Measurements from ENCODE around the gene MSMP. TPM values are rescaled to one million over a fixed set of nuclear protein-coding genes. Genes with fewer than 3 reads are reported as not detected.
A peak's percentile ranks its signal among the peaks of the same experiment; 100 is the strongest.

Gene MSMP
- total RNA-seq, 1 donor from 2014 or later: not detected

GRCh38 chr9:35790385-35791296 lies 36.6 kb upstream of the MSMP start:
- no peak overlapping the region for H3K4me3 ChIP-seq (ENCODE audit: low read depth, low read length)
- FAIRE-seq: peak; percentile 95
- H3K27me3 ChIP-seq (ENCODE audit: control insufficient read depth, insufficient read depth, low read length): no peaks in the 10 kb centered on the region
- TF ChIP-seq, protein P1, sequence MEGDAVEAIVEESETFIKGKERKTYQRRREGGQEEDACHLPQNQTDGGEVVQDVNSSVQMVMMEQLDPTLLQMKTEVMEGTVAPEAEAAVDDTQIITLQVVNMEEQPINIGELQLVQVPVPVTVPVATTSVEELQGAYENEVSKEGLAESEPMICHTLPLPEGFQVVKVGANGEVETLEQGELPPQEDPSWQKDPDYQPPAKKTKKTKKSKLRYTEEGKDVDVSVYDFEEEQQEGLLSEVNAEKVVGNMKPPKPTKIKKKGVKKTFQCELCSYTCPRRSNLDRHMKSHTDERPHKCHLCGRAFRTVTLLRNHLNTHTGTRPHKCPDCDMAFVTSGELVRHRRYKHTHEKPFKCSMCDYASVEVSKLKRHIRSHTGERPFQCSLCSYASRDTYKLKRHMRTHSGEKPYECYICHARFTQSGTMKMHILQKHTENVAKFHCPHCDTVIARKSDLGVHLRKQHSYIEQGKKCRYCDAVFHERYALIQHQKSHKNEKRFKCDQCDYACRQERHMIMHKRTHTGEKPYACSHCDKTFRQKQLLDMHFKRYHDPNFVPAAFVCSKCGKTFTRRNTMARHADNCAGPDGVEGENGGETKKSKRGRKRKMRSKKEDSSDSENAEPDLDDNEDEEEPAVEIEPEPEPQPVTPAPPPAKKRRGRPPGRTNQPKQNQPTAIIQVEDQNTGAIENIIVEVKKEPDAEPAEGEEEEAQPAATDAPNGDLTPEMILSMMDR (IDR thresholded peaks at IDR 0.05; ENCODE audit: insufficient read depth, low read length, severe bottlenecking): peak; percentile 83
- peak; percentile 70 for DNase-seq (ENCODE audit: low read depth)
- H3K36me3 ChIP-seq (ENCODE audit: control insufficient read depth, insufficient read depth, low read length): no peaks in the 10 kb centered on the region

DNA sequence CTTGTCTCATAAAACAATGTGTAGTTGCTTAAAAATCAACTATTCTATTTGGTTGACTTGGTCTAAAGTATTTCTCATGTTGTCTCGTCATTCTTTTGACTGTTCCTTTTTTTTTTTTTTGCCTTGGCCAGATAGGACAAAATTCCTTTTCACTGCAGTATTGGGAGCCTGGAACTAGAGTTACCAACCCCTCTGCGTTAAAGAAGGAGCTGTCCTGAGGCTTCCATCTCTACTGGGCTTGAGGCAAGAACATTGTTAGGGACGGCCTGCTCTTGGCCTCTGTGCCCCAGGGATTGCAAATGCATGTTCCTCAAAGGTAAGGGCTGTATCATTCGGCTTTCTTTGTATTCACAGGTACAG lies 35.9 kb upstream of the MSMP start:
- no peaks in the 10 kb centered on the region for H3K27me3 ChIP-seq (ENCODE audit: control insufficient read depth, insufficient read depth, low read length)
- H3K36me3 ChIP-seq (ENCODE audit: control insufficient read depth, insufficient read depth, low read length): no peaks in the 10 kb centered on the region
- no peak overlapping the region for H3K4me3 ChIP-seq (ENCODE audit: low read depth, low read length)
- FAIRE-seq: no peak
- no peak for DNase-seq (ENCODE audit: low read depth)
- TF ChIP-seq, protein P1 (IDR thresholded peaks at IDR 0.05; ENCODE audit: insufficient read depth, low read length, severe bottlenecking): no peak

DNA sequence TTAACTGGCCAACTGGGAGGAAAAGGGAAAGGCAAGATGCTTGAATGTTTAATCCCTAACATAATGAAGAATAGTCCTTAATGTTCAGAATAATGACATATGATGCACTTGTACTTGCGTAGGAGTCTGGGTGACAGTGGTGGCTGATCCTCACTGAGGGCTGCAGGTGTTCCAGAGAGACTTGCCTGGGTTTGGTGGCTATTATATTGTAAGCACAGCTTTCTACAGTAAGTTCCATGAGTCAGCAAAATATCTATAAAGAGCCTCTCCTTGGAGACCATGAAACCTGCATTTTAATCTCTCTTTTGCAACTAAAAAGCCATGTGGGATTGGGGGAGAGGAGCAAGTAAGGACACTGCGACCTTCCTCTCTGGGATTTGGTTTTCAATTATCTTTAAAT lies 35.5 kb upstream of the MSMP start:
- Histone ChIP-seq H3K27me3 (ENCODE audit: control insufficient read depth, insufficient read depth, low read length) (no peaks in the 10 kb centered on the region), H3K36me3 (ENCODE audit: control insufficient read depth, insufficient read depth, low read length) (no peaks in the 10 kb centered on the region), H3K4me3 (ENCODE audit: low read depth, low read length) (no peak overlapping the region)
- no peak for FAIRE-seq
- TF ChIP-seq, protein P1 (IDR thresholded peaks at IDR 0.05; ENCODE audit: insufficient read depth, low read length, severe bottlenecking): no peak
- no peak for DNase-seq (ENCODE audit: low read depth)

DNA sequence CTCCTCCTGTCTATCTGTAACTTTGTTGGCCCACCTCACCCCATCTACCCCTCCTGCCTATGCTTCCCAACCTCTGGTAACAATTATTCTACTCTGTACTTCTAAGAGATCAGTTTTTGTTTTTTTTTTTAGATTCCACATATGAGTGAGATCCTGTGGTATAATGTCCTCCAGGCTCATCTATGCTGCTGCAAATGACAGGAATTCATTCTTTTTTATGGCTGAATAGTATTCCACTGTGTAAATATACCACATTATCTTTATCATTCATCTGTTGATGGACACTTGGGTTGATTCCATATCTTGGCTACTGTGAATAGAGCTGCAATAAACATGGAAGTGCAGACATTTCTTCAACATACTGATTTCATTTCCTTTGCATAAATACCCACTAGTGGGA lies 29.3 kb upstream of the MSMP start:
- TF ChIP-seq, protein P1 (IDR thresholded peaks at IDR 0.05; ENCODE audit: insufficient read depth, low read length, severe bottlenecking): no peak
- no peak for DNase-seq (ENCODE audit: low read depth)
- no peak overlapping the region for H3K4me3 ChIP-seq (ENCODE audit: low read depth, low read length)
- FAIRE-seq: no peak
- no peaks in the 10 kb centered on the region for H3K27me3 ChIP-seq (ENCODE audit: control insufficient read depth, insufficient read depth, low read length)
- H3K36me3 ChIP-seq (ENCODE audit: control insufficient read depth, insufficient read depth, low read length): no peaks in the 10 kb centered on the region

DNA sequence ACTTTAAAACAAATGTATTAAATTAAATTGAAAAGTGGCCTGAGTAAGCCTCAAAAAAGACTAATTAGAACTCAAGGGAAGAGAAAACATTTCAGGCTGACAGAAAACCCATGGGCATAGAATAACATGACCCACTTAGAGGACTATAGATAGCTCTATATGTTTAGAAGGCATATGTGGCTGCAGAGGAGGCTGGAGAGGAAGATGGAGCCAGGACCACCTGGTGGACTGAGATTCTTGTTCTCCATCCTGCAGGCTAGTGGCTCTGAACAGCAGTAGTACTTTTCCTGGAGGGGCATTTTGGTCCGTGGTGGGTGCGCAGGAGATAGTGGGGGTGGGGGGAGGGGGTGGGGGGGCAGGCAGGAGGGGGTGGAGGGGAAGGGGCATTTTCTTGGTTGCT lies 27.0 kb upstream of the MSMP start:
- no peaks in the 10 kb centered on the region for H3K27me3 ChIP-seq (ENCODE audit: control insufficient read depth, insufficient read depth, low read length)
- FAIRE-seq (no peak), DNase-seq (ENCODE audit: low read depth) (no peak)
- TF ChIP-seq, protein P1 (IDR thresholded peaks at IDR 0.05; ENCODE audit: insufficient read depth, low read length, severe bottlenecking): no peak
- no peaks in the 10 kb centered on the region for H3K36me3 ChIP-seq (ENCODE audit: control insufficient read depth, insufficient read depth, low read length)
- no peak overlapping the region for H3K4me3 ChIP-seq (ENCODE audit: low read depth, low read length)

All from bronchial epithelial cell (primary cell).